Endothelial cell (in vitro differentiated cells): Measurements from ENCODE around the gene NPFFR2. TPM values are rescaled to one million over a fixed set of nuclear protein-coding genes. Genes with fewer than 3 reads are reported as not detected.
"Not testable (repeated sequence)": the region's sequence is repeated elsewhere in the genome, so short reads cannot be mapped to it uniquely, and the experiment has no call there.

Source experiments
- DNase-seq: peaks from one replicate; pipeline ENCODE4 v3.0.0; 2021; ENCODE audit warnings: low spot score
- H3K27ac Mint-ChIP-seq: one replicate; pipeline ENCODE4 v1.8.0; 2021; ENCODE audit warnings: mixed read lengths, inconsistent platforms; ENCODE audit not compliant: unreplicated experiment
- H3K27me3 Mint-ChIP-seq: one replicate; pipeline ENCODE4 v1.8.0; 2021; ENCODE audit warnings: mild to moderate bottlenecking, moderate library complexity, mixed read lengths, inconsistent platforms; ENCODE audit not compliant: unreplicated experiment
- H3K36me3 Mint-ChIP-seq: one replicate; pipeline ENCODE4 v1.8.0; 2021; ENCODE audit warnings: mild to moderate bottlenecking, low read depth, mixed read lengths, inconsistent platforms; ENCODE audit not compliant: unreplicated experiment
- H3K4me1 Mint-ChIP-seq: one replicate; pipeline ENCODE4 v1.8.0; 2021; ENCODE audit warnings: mild to moderate bottlenecking, mixed read lengths, inconsistent platforms; ENCODE audit not compliant: unreplicated experiment
- H3K4me3 Mint-ChIP-seq: one replicate; pipeline ENCODE4 v1.8.0; 2021; ENCODE audit warnings: mild to moderate bottlenecking, mixed read lengths, inconsistent platforms; ENCODE audit not compliant: unreplicated experiment
- H3K9me3 Mint-ChIP-seq: one replicate; pipeline ENCODE4 v1.8.0; 2021; ENCODE audit warnings: mixed read lengths, inconsistent platforms; ENCODE audit not compliant: unreplicated experiment
- total RNA-seq: library from RNA; stranded (reverse); fragmentation: NEBNext Ultra II Directional; extraction: Animal tissue kit (Norgen Biotek cat#: 25700); gene quantifications from one replicate; pipeline ENCODE4 v1.2.1, GENCODE V29; 2021; ENCODE audit not compliant: unreplicated experiment
- TF ChIP-seq, protein P1 (sequence below): fragments of 200-600 bp; sonication (generic); IDR thresholded peaks from one replicate; pipeline ENCODE4 v1.5.0; 2021; ENCODE audit warnings: antibody characterized with exemption; ENCODE audit not compliant: unreplicated experiment

The NPFFR2 gene
- total RNA-seq, 1 donor from 2014 or later = 5.3 TPM

DNA sequence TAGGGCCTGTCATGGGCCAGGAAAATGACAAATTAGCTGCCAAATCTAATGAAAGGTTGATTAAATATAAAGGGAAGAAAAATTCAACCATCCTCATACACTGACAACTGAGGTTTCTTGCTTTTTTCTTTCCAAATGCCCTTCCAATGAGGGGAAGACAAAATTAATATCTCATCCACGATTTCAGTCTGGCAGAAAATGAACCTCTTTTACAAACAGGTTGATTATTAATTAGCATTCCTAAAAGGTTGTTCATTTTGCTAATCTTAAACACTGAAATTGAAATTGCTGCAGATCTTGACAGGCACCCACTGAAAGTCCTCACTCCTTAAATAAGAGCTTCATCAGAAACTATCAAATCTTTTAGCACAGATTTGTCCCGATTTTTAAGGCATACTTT, 45.5 kb downstream of the NPFFR2 start:
- no peak overlapping the region for H3K27ac Mint-ChIP-seq
- H3K27me3 Mint-ChIP-seq = peaks cover 2% of the 10 kb centered on the region

DNA sequence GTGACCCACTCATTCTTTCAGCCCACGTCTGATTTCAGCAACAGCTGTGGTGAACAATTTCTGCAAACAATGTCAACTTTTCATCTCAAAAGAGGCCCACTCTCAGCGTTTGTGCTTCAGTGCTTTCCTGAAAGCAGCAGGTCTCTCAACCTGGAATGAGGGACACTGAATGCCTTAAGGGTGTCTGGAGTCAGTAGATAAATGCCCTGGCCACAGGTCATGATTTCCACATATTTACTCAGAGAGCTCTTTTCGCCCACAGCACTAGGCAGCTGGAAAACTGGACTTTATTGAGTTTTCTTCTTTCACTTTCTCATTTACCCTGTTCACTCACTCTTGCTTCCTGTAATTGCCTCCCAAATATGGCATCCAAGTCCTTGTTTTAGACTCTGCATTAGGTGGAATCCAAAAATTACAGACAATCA, 52.8 kb downstream of the NPFFR2 start:
- H3K9me3 Mint-ChIP-seq = no peaks in the 10 kb centered on the region
- no peak overlapping the region for H3K27ac Mint-ChIP-seq
- H3K4me3 Mint-ChIP-seq = no peak overlapping the region
- H3K36me3 Mint-ChIP-seq = no peaks in the 10 kb centered on the region
- H3K27me3 Mint-ChIP-seq = no peaks in the 10 kb centered on the region
- TF ChIP-seq, protein P1, sequence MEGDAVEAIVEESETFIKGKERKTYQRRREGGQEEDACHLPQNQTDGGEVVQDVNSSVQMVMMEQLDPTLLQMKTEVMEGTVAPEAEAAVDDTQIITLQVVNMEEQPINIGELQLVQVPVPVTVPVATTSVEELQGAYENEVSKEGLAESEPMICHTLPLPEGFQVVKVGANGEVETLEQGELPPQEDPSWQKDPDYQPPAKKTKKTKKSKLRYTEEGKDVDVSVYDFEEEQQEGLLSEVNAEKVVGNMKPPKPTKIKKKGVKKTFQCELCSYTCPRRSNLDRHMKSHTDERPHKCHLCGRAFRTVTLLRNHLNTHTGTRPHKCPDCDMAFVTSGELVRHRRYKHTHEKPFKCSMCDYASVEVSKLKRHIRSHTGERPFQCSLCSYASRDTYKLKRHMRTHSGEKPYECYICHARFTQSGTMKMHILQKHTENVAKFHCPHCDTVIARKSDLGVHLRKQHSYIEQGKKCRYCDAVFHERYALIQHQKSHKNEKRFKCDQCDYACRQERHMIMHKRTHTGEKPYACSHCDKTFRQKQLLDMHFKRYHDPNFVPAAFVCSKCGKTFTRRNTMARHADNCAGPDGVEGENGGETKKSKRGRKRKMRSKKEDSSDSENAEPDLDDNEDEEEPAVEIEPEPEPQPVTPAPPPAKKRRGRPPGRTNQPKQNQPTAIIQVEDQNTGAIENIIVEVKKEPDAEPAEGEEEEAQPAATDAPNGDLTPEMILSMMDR = no peak
- no peak for DNase-seq
- H3K4me1 Mint-ChIP-seq = peaks cover 3% of the 10 kb centered on the region

More for the DNA sequence above, 45.5 kb downstream of the NPFFR2 start:
- DNase-seq = no peak
- TF ChIP-seq, protein P1 = no peak
- peaks cover 2% of the 10 kb centered on the region for H3K4me1 Mint-ChIP-seq
- H3K36me3 Mint-ChIP-seq = no peaks in the 10 kb centered on the region
- no peaks in the 10 kb centered on the region for H3K9me3 Mint-ChIP-seq
- H3K4me3 Mint-ChIP-seq = no peak overlapping the region

DNA sequence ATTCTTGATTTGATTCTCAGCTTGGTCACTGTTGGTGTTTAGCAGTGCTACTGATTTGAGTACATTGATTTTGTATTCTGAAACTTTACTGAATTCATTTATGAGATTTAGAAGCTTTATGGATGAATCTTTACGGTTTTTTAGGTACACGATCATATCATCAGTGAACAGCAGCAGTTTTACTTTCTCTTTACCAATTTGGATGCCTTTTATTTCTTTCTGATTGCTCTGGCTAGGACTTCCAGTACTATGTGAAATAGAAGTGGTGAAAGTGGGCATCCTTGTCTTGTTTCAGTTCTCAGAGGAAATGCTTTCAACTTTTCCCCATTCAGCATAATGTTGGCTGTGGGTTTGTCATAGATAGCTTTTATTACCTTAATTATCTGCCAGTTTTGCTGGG, 58.8 kb downstream of the NPFFR2 start:
- not testable (repeated sequence) for H3K9me3 Mint-ChIP-seq, H3K27ac Mint-ChIP-seq

DNA sequence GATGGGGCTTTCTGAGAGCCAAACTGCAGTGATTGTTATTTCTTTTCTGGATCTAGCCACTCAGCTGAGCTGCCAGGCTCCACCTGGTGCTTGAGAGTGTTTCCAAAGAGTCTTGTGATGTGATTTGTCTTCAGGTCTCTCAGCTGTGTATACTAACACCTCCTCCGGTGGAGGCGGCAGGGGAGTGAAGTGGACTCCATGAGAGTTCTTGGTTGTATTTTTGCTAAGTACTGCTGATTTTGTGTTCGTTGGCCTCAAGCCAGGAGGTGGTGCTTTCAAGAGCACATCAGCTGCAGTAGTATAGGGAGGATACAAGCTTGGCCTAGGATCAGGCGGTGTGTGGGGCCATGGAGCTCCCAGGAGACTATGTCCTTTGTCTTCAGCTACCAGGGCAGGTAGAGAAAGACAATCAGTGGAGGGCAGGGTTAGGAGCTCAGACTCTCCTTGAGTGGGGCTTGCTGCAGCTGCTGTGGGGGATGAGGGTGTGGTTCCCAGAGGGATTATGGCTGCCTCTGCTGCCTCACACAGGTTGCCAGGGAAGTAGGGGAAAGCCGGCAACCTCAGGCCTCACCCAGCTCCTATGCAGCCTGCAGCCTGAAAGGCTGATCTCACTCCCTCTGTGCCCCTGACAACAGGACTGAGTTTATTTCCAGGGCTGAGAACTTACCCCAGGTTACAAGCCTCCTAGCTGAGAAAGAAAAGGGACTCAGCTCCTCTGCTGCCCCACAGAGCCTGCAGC, 62.4 kb downstream of the NPFFR2 start:
- H3K4me1 Mint-ChIP-seq = no peaks in the 10 kb centered on the region
- TF ChIP-seq, protein P1 = no peak
- no peaks in the 10 kb centered on the region for H3K36me3 Mint-ChIP-seq
- no peaks in the 10 kb centered on the region for H3K27me3 Mint-ChIP-seq
- H3K27ac Mint-ChIP-seq = no peak overlapping the region
- H3K9me3 Mint-ChIP-seq = no peaks in the 10 kb centered on the region
- H3K4me3 Mint-ChIP-seq = no peak overlapping the region
- no peak for DNase-seq

More for the DNA sequence above, 58.8 kb downstream of the NPFFR2 start:
- H3K36me3 Mint-ChIP-seq, H3K4me1 Mint-ChIP-seq, H3K4me3 Mint-ChIP-seq, DNase-seq, H3K27me3 Mint-ChIP-seq: not testable (repeated sequence)

DNA sequence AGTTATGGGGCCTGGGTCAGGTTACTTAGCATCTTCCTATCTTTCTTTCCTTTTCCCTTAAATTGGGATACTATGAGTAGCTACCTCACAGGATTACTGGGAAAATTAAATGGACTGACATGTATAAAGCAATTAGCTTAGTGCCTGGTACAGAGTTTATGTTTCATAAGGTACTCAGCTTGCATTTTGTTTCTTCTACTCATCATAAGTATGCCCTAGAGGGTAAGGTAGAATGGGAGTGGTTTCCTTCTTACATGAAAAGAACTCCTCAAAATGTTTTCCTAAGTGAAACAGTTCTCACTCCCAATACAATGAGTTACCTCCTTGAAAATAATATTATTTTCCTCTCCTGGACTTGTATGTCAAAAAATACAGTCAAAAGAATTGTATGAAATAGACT, 75.7 kb downstream of the NPFFR2 start:
- no peaks in the 10 kb centered on the region for H3K9me3 Mint-ChIP-seq
- no peak overlapping the region for H3K4me3 Mint-ChIP-seq
- no peaks in the 10 kb centered on the region for H3K27me3 Mint-ChIP-seq
- no peaks in the 10 kb centered on the region for H3K4me1 Mint-ChIP-seq
- H3K36me3 Mint-ChIP-seq = no peaks in the 10 kb centered on the region
- TF ChIP-seq, protein P1 = no peak
- DNase-seq = no peak
- no peak overlapping the region for H3K27ac Mint-ChIP-seq
